HFFc6 (cell line): ENCODE results near the gene CCN2. TPM values are rescaled to one million over a fixed set of nuclear protein-coding genes. Genes with fewer than 3 reads are reported as not detected.
"Not testable (repeated sequence)": the region's sequence is repeated elsewhere in the genome, so short reads cannot be mapped to it uniquely, and the experiment has no call there.

Source experiments
- DNase-seq: peaks from one replicate; pipeline ENCODE4 v3.0.0-alpha.2; 2018
- H3K27ac Mint-ChIP-seq: 2 replicates; pipeline ENCODE4 v1.8.0; 2020; ENCODE audit warnings: mild to moderate bottlenecking, mixed read lengths
- H3K27me3 Mint-ChIP-seq: 2 replicates; pipeline ENCODE4 v1.8.0; 2021; ENCODE audit warnings: mild to moderate bottlenecking, moderate library complexity, mixed read lengths; ENCODE audit not compliant: insufficient read depth
- H3K36me3 Mint-ChIP-seq: 2 replicates; pipeline ENCODE4 v1.8.0; 2021; ENCODE audit warnings: low read depth, mixed read lengths
- H3K4me1 Mint-ChIP-seq: 2 replicates; pipeline ENCODE4 v1.8.0; 2020; ENCODE audit warnings: low read depth, mixed read lengths
- H3K4me3 Mint-ChIP-seq: 2 replicates; pipeline ENCODE4 v1.8.0; 2020; ENCODE audit warnings: mild to moderate bottlenecking, moderate library complexity, mixed read lengths
- H3K9me3 Mint-ChIP-seq: 2 replicates; pipeline ENCODE4 v1.8.0; 2020; ENCODE audit warnings: mild to moderate bottlenecking, mixed read lengths
- CTCF ChIP-seq: fragments of 200-600 bp; sonication (generic); IDR thresholded peaks from 2 replicates; pipeline ENCODE4 v1.5.0; 2021; ENCODE audit warnings: antibody characterized with exemption, mild to moderate bottlenecking
- total RNA-seq, 6 experiments: library from RNA; stranded (reverse); fragmentation: NEBNext Ultra II Directional; extraction: Animal tissue kit (Norgen Biotek cat#: 25700); gene quantifications; 2 replicates in 1 of 6; 3 replicates in 5 of 6; pipeline ENCODE4 v1.2.3, GENCODE V29; 2021

The CCN2 gene
- total RNA-seq, 6 experiments from 2014 or later, result 493 to 923 (median 550) TPM

DNA sequence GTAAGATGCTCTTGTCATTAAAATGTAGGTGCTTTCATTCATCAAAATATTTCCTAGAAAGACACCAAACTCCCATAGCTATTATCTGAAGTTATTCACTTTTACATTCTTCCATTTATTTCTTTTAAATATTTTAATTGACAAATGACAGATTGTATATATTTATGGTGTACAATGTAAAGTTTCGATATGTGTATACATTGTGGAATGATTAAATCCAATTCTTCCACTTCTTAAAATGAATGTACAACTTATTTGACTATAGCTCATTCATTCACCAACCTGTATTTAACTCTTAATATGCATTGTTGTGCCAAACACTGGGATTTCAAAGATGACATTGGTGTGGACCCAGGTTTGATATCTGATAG, 41.0 kb downstream of the CCN2 start:
- Mint-ChIP-seq H3K4me1 (peaks cover 38% of the 10 kb centered on the region), H3K4me3 (no peak overlapping the region), H3K36me3 (no peaks in the 10 kb centered on the region), H3K27ac (no peak overlapping the region), H3K9me3 (no peaks in the 10 kb centered on the region), H3K27me3 (no peaks in the 10 kb centered on the region)
- DNase-seq, result no peak
- peak; percentile 64 for TF ChIP-seq CTCF

DNA sequence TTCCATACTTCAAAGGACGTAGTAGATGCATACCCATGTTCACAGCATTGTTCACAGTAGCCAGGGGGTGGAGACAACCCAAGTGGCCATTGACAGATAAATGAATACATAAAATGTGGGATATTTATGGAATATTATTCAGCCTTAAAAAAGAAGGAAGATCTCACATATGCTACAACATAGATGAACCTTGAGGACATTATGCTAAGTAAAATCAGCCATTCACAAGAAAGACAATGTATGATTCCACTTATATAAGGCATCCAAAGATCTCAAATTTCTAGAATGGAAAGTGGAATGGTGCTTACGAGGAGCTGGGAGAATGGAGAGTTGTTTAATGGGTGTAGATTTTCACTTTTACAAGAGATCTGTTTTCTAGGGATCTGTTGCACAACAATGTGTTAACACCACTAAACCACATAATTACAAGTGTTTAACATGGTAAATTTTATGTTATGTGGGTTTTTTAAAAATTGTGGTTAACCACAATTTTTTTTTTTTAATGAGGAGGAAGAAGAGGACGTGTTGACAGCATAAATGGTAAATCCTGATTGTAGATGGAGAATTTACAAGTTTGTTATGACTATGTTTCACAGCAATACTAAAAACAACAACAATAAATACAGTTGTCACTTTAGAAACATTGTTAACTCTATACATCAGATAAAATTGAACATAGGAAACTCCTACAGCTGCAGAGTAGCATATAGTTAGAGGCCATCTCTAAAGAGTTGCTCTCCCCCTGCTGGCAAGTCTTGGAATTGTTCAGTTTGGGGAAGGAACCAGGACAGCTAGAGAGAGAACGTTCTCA, 41.6 kb downstream of the CCN2 start:
- TF ChIP-seq CTCF, result peak; percentile 96
- no peak overlapping the region for H3K27ac Mint-ChIP-seq
- H3K27me3 Mint-ChIP-seq, result no peaks in the 10 kb centered on the region
- DNase-seq, result peak; percentile 71
- H3K9me3 Mint-ChIP-seq, result no peaks in the 10 kb centered on the region
- no peak overlapping the region for H3K4me3 Mint-ChIP-seq
- no peaks in the 10 kb centered on the region for H3K36me3 Mint-ChIP-seq
- H3K4me1 Mint-ChIP-seq, result peaks cover 32% of the 10 kb centered on the region

GRCh38 chr6:131908787-131909186, 42.4 kb downstream of the CCN2 start:
- H3K9me3 Mint-ChIP-seq, H3K4me3 Mint-ChIP-seq, DNase-seq, H3K27ac Mint-ChIP-seq, H3K27me3 Mint-ChIP-seq, H3K36me3 Mint-ChIP-seq: not testable (repeated sequence)
- H3K4me1 Mint-ChIP-seq, result peaks cover 25% of the 10 kb centered on the region

DNA sequence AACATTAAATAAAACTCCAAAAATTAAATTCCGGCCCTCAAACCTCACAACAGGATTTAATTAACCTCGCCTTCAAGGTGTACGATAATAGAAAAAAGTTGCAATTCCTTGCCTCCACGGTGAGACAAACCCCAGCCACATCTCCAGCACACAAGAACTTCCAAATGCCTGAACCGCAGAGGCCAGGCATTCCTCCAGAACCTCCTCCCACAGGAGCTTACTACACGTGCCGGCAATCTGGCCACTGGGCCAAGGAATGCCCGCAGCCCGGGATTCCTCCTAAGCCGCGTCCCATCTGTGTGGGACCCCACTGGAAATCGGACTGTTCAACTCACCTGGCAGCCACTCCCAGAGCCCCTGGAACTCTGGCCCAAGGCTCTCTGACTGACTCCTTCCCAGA, 47.4 kb downstream of the CCN2 start:
- not testable (repeated sequence) for H3K27ac Mint-ChIP-seq, H3K27me3 Mint-ChIP-seq, H3K9me3 Mint-ChIP-seq, H3K36me3 Mint-ChIP-seq, H3K4me3 Mint-ChIP-seq, H3K4me1 Mint-ChIP-seq, DNase-seq

DNA sequence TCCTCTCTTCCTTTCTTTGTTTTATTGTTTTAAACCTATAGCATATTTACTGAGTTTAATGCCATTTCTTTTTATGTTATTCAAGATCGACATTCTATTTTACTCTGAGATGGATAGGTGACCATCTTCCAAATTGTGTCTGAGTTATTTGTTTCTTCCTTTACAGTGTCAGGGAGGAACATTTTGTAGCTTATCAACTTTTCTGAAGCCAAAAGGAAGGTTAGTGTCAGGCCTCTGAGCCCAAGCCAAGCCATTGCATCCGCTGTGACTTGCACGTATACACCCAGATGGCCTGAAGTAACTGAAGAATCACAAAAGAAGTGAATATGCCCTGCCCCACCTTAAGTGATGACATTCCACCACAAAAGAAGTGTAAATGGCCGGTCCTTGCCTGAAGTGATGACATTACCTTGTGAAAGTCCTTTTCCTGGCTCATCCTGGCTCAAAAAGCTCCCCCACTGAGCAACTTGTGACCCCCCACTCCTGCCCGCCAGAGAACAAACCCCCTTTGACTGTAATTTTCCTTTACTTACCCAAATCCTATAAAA, 49.8 kb downstream of the CCN2 start:
- not testable (repeated sequence) for H3K4me3 Mint-ChIP-seq, H3K4me1 Mint-ChIP-seq, DNase-seq, H3K27me3 Mint-ChIP-seq, H3K27ac Mint-ChIP-seq
- peaks cover 23% of the 10 kb centered on the region for H3K36me3 Mint-ChIP-seq
- H3K9me3 Mint-ChIP-seq, result peaks cover 17% of the 10 kb centered on the region

GRCh38 chr6:131900231-131900630, 50.9 kb downstream of the CCN2 start:
- H3K9me3 Mint-ChIP-seq, result peaks cover 17% of the 10 kb centered on the region
- peaks cover 7% of the 10 kb centered on the region; the same call in 1 of the 2 replicates for H3K27me3 Mint-ChIP-seq
- no peaks in the 10 kb centered on the region for H3K4me1 Mint-ChIP-seq
- no peak overlapping the region for H3K27ac Mint-ChIP-seq
- DNase-seq, result no peak
- H3K4me3 Mint-ChIP-seq, result no peak overlapping the region
- TF ChIP-seq CTCF, result no peak
- peaks cover 24% of the 10 kb centered on the region for H3K36me3 Mint-ChIP-seq

GRCh38 chr6:131898718-131899117, 52.5 kb downstream of the CCN2 start:
- H3K9me3 Mint-ChIP-seq, result peaks cover 17% of the 10 kb centered on the region
- H3K4me3 Mint-ChIP-seq, result no peak overlapping the region
- no peak overlapping the region for H3K27ac Mint-ChIP-seq
- peaks cover 7% of the 10 kb centered on the region; the same call in 1 of the 2 replicates for H3K27me3 Mint-ChIP-seq
- no peaks in the 10 kb centered on the region for H3K4me1 Mint-ChIP-seq
- DNase-seq, result no peak
- no peak for TF ChIP-seq CTCF
- peaks cover 28% of the 10 kb centered on the region for H3K36me3 Mint-ChIP-seq
